BLaER1 (cell line): ENCODE results near the gene PPP1CC.
A peak's percentile ranks its signal among the peaks of the same experiment; 100 is the strongest.

Experiments used
- H3K27ac ChIP-seq: shearing (Covaris generic); formaldehyde crosslinking; 2 replicates; pipeline ENCODE4 v1.8.1; 2022
- H3K27me3 ChIP-seq: shearing (Covaris generic); formaldehyde crosslinking; 2 replicates; pipeline ENCODE4 v1.8.1; 2022
- H3K36me3 ChIP-seq: shearing (Covaris generic); formaldehyde crosslinking; 2 replicates; pipeline ENCODE4 v1.8.1; 2022
- H3K4me1 ChIP-seq: shearing (Covaris generic); formaldehyde crosslinking; 2 replicates; pipeline ENCODE4 v1.8.1; 2022
- H3K4me2 ChIP-seq: shearing (Covaris generic); formaldehyde crosslinking; 2 replicates; pipeline ENCODE4 v1.8.1; 2022
- H3K4me3 ChIP-seq: shearing (Covaris generic); formaldehyde crosslinking; 2 replicates; pipeline ENCODE4 v1.8.1; 2022
- H3K9ac ChIP-seq: shearing (Covaris generic); formaldehyde crosslinking; 2 replicates; pipeline ENCODE4 v1.8.1; 2022
- H3K9me3 ChIP-seq: shearing (Covaris generic); formaldehyde crosslinking; 2 replicates; pipeline ENCODE4 v1.8.1; 2022
- H4K20me1 ChIP-seq: shearing (Covaris generic); formaldehyde crosslinking; 2 replicates; pipeline ENCODE4 v1.8.1; 2022
- Cebpa-rat ChIP-seq: shearing (Covaris generic); IDR thresholded peaks from 2 replicates; pipeline ENCODE4 v1.8.1; 2022

Gene PPP1CC

GRCh38 chr12:110758922-110759321 lies 16.2 kb upstream of the PPP1CC start:
- no peak overlapping the region for H3K9ac ChIP-seq
- H3K36me3 ChIP-seq = no peaks in the 10 kb centered on the region
- H3K4me2 ChIP-seq = no peak overlapping the region
- no peaks in the 10 kb centered on the region for H3K27me3 ChIP-seq
- no peak for TF ChIP-seq Cebpa-rat
- no peaks in the 10 kb centered on the region for H4K20me1 ChIP-seq
- H3K27ac ChIP-seq = no peak overlapping the region
- H3K9me3 ChIP-seq = no peaks in the 10 kb centered on the region
- no peak overlapping the region for H3K4me3 ChIP-seq
- H3K4me1 ChIP-seq = no peaks in the 10 kb centered on the region

GRCh38 chr12:110756611-110757010 lies 13.9 kb upstream of the PPP1CC start:
- TF ChIP-seq Cebpa-rat = no peak
- no peak overlapping the region for H3K4me3 ChIP-seq
- H3K9me3 ChIP-seq = no peaks in the 10 kb centered on the region

GRCh38 chr12:110754101-110754793 lies 11.6 kb upstream of the PPP1CC start:
- no peak overlapping the region for H3K27ac ChIP-seq
- no peaks in the 10 kb centered on the region for H3K4me1 ChIP-seq
- H3K9me3 ChIP-seq = no peaks in the 10 kb centered on the region
- H4K20me1 ChIP-seq = no peaks in the 10 kb centered on the region
- H3K36me3 ChIP-seq = no peaks in the 10 kb centered on the region
- no peak overlapping the region for H3K9ac ChIP-seq
- no peak for TF ChIP-seq Cebpa-rat
- H3K4me2 ChIP-seq = no peak overlapping the region
- no peaks in the 10 kb centered on the region for H3K27me3 ChIP-seq
- no peak overlapping the region for H3K4me3 ChIP-seq

More at GRCh38 chr12:110756611-110757010, 13.9 kb upstream of the PPP1CC start:
- no peak overlapping the region for H3K4me2 ChIP-seq
- H3K27me3 ChIP-seq = no peaks in the 10 kb centered on the region
- H3K4me1 ChIP-seq = no peaks in the 10 kb centered on the region
- H3K36me3 ChIP-seq = no peaks in the 10 kb centered on the region
- no peak overlapping the region for H3K27ac ChIP-seq
- no peaks in the 10 kb centered on the region for H4K20me1 ChIP-seq
- H3K9ac ChIP-seq = no peak overlapping the region

GRCh38 chr12:110750784-110751461 lies 8.2 kb upstream of the PPP1CC start:
- no peaks in the 10 kb centered on the region for H4K20me1 ChIP-seq
- H3K4me1 ChIP-seq = no peaks in the 10 kb centered on the region
- no peaks in the 10 kb centered on the region for H3K27me3 ChIP-seq
- TF ChIP-seq Cebpa-rat = no peak
- no peaks in the 10 kb centered on the region for H3K36me3 ChIP-seq
- no peak overlapping the region for H3K4me3 ChIP-seq
- no peak overlapping the region for H3K27ac ChIP-seq
- H3K9me3 ChIP-seq = no peaks in the 10 kb centered on the region
- H3K4me2 ChIP-seq = no peak overlapping the region
- no peak overlapping the region for H3K9ac ChIP-seq

- no peaks in the 10 kb centered on the region for H3K27me3 ChIP-seq
- H3K27ac ChIP-seq = no peak overlapping the region
- H3K9ac ChIP-seq = no peak overlapping the region
- no peaks in the 10 kb centered on the region for H3K9me3 ChIP-seq
- TF ChIP-seq Cebpa-rat = no peak
- no peaks in the 10 kb centered on the region for H3K36me3 ChIP-seq
- H3K4me3 ChIP-seq = no peak overlapping the region
- H3K4me2 ChIP-seq = no peak overlapping the region
- H4K20me1 ChIP-seq = peaks cover 5% of the 10 kb centered on the region
- peaks cover 21% of the 10 kb centered on the region for H3K4me1 ChIP-seq
Measured at GRCh38 chr12:110746550-110746949, 3.9 kb upstream of the PPP1CC start.

- no peaks in the 10 kb centered on the region for H3K9me3 ChIP-seq
- H3K4me3 ChIP-seq = no peak overlapping the region
- no peaks in the 10 kb centered on the region for H3K27me3 ChIP-seq
- peaks cover 14% of the 10 kb centered on the region for H4K20me1 ChIP-seq
- H3K4me1 ChIP-seq = peaks cover 26% of the 10 kb centered on the region
- no peak overlapping the region for H3K9ac ChIP-seq
- no peak overlapping the region for H3K27ac ChIP-seq
- H3K4me2 ChIP-seq = peak overlapping the region; percentile 21
- no peaks in the 10 kb centered on the region for H3K36me3 ChIP-seq
- no peak for TF ChIP-seq Cebpa-rat
Measured at GRCh38 chr12:110745542-110746284, 3.0 kb upstream of the PPP1CC start.

- Histone ChIP-seq H3K27me3 (no peaks in the 10 kb centered on the region), H3K9ac (no peak overlapping the region), H3K36me3 (no peaks in the 10 kb centered on the region), H3K4me3 (no peak overlapping the region), H3K9me3 (no peaks in the 10 kb centered on the region), H3K4me2 (peak overlapping the region; percentile 21), H3K4me1 (peaks cover 36% of the 10 kb centered on the region), H4K20me1 (peaks cover 24% of the 10 kb centered on the region), H3K27ac (no peak overlapping the region)
- no peak for TF ChIP-seq Cebpa-rat
Measured at GRCh38 chr12:110744601-110745264, 2.0 kb upstream of the PPP1CC start.

GRCh38 chr12:110744151-110744571 lies 1.5 kb upstream of the PPP1CC start:
- no peak for TF ChIP-seq Cebpa-rat
- H3K27ac ChIP-seq = no peak overlapping the region
- H3K4me3 ChIP-seq = no peak overlapping the region
- H4K20me1 ChIP-seq = peaks cover 29% of the 10 kb centered on the region
- no peaks in the 10 kb centered on the region for H3K27me3 ChIP-seq
- peaks cover 41% of the 10 kb centered on the region for H3K4me1 ChIP-seq
- H3K9me3 ChIP-seq = no peaks in the 10 kb centered on the region
- H3K4me2 ChIP-seq = no peak overlapping the region
- no peak overlapping the region for H3K9ac ChIP-seq
- H3K36me3 ChIP-seq = no peaks in the 10 kb centered on the region; the same call in 1 of the 2 replicates

- Histone ChIP-seq H3K27ac (peak overlapping the region; percentile 73), H3K36me3 (peaks cover 5% of the 10 kb centered on the region; the same call in 1 of the 2 replicates), H3K9ac (no peak overlapping the region), H3K4me1 (peaks cover 47% of the 10 kb centered on the region), H3K9me3 (no peaks in the 10 kb centered on the region), H4K20me1 (peaks cover 35% of the 10 kb centered on the region), H3K27me3 (no peaks in the 10 kb centered on the region), H3K4me3 (peak overlapping the region; percentile 83), H3K4me2 (peak overlapping the region; percentile 74)
- TF ChIP-seq Cebpa-rat = no peak
Measured at GRCh38 chr12:110743571-110744093, 941 bp upstream of the PPP1CC start.
